A172 (cell line): ENCODE measurements around the gene ATP5F1D. TPM values are rescaled to one million over a fixed set of nuclear protein-coding genes. Genes with fewer than 3 reads are reported as not detected.

Experiments
- DNase-seq: peaks from one replicate; pipeline ENCODE4 v3.0.0-alpha.2; 2015; ENCODE audit warnings: low spot score
- total RNA-seq: library from RNA; depleted of rRNA; stranded (reverse); fragments of >200 nt; shearing (Covaris generic); gene quantifications from 2 replicates; pipeline ENCODE4 v1.2.3, GENCODE V29; 2014

The ATP5F1D gene
- total RNA-seq, 1 experiment from 2014 or later, result 78.9 TPM

GRCh38 chr19:1232652-1233072 is 8.9 kb upstream of the ATP5F1D start:
- no peak for DNase-seq

- DNase-seq, result no peak
These were observed 8.4 kb upstream of the ATP5F1D start for GRCh38 chr19:1233115-1233667.

- no peak for DNase-seq
These were observed 7.2 kb upstream of the ATP5F1D start for GRCh38 chr19:1234051-1234954.

- no peak for DNase-seq
These were observed 6.6 kb upstream of the ATP5F1D start for GRCh38 chr19:1234955-1235380.

DNA sequence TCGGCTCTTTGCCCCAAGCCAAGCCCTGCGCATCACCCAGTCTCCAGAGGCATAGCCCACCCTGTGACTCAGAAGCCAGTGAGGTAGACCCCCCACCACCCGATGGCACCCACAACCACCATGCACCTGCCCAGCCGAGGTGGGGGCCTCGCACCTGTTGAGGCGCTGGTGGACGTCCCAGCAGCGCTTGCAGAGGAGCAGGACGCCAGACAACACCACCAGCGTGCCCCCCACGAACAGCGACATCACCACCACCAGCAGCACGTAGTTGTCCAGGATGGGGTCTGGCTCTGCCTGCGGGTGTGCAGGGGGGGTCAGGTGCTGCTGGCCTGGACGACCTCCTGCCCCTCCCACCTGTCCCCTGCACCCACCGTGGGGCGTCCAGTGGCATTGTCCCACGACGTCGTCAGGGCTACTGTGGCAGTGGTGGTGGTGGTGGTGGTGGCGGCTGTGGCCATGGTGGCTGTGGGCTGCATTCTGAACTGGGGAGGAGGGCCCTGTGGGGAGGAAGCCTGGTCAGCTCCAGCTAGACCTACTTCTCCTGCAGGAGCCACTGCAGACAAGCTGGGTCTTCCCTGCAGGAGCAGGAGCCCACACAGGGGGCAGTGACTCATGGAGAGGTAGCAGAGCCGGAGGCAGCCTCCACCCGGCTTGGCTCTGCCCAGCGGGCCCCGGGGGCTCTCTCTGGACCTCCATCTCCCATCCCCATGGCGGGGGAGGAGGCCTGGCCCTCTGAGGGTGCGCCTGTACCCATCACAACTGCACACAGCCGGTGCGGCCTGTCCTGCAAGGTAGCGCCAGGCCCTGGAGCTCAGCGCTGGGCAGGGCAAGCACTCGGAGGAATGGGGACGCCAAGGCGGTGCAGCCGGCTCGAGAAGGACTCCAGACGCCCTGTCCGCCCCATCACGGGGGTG is 5.7 kb upstream of the ATP5F1D start:
- peak; percentile 54 for DNase-seq

DNA sequence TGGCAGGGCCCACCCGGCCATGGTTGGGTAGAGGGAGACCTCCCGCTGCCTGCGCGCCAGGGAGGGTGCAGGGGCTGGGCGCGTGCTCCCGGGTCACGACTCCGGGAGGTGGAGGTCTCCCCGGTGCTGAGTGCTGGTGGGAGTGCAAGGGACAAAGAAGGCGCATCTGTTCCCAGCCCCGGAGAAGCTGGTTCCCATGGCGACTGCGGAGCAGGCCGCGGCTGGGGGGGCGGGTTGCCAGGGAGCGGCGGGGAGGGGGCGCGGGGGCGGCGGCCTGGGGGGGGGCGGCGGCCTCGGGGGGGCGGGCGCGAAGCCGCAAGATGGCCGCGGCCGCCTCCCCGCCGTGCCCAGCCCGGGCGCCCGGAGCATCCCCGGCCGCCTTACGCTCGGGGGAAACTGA is 5.0 kb upstream of the ATP5F1D start:
- no peak for DNase-seq

DNA sequence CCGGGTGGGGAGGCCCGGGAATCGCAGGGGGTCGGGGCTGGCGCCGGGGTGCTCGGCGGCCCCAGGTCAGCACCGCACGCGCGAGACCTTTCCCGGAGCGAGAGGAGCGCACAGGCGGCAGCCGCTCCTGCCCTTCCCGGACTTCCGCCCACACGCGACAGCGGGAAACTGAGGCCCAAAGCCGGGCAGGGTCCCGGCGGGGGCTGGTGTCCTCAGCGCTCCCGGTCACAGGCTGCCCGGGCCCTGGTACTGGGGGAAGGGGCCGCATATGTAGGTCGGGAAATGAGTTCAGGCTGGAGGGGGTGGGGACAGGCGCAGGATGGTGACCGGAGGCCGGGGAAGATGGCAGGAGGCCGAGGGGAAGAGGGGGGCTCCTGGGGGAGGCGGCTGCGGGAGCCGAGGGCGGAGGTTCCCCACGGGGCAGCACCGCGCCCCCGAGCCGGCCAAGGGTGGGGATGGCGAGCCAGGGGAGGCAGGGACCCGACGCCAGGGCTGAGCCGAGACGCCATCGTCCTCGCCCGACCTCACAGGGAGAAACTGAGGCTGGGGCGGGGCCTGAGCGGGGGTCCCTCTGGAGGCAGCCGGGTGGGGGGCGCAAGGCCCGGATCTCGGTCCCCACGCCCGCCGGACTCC is 4.4 kb upstream of the ATP5F1D start:
- DNase-seq, result no peak

- no peak for DNase-seq
These were observed 3.7 kb upstream of the ATP5F1D start, which contains the start of gene CBARP for GRCh38 chr19:1237754-1238368. Gene CBARP, minus strand, starts transcription at chr19:1238005. Its CDS starts 1,905 bp downstream, at chr19:1236100.

DNA sequence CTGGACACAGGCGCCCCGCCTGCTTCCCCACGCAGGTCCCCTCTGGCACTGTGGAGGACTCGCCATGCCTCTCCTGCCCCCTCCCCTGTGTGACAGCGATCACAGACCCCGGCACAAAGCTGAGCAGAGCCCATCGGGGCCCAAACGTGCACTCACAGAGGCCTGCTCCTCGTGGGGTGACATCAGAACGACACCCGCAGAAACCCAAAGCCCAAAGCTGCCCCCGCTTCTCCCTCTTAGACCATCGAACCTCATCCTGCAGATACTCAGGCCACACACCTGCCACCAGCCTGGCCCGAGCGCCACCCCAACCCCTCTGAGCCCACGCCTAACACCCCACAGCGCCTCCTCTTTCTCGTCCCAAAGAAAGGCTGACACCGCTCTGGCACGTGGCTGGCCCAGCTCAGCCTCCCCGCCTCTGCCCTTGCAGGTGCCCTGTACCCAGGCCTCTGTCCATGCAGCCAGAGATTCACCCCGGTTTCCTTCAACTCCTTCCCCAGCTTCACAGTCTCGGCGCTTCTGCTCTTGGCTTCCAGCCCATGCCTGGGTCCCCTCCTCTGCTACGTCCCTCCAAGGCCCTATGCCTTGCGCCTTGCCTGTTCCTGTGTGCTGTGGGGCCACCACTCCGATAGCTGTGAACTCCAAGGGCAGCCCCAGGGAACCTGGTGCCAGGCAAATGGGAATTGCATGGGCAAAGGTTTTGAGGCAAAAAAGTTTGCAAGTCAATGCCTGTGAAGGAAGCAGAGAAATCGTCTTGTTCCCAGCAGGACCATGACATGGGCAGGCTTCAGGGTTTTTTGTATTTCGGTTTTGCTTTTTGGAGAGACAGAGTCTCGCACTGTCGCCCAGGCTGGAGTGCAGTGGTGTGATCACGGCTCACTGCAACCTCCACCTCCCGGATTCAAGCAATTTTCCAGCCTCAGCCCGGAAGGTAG is 2.9 kb upstream of the ATP5F1D start:
- no peak for DNase-seq

- no peak for DNase-seq
These were observed 2.1 kb upstream of the ATP5F1D start for GRCh38 chr19:1239420-1239795.

DNA sequence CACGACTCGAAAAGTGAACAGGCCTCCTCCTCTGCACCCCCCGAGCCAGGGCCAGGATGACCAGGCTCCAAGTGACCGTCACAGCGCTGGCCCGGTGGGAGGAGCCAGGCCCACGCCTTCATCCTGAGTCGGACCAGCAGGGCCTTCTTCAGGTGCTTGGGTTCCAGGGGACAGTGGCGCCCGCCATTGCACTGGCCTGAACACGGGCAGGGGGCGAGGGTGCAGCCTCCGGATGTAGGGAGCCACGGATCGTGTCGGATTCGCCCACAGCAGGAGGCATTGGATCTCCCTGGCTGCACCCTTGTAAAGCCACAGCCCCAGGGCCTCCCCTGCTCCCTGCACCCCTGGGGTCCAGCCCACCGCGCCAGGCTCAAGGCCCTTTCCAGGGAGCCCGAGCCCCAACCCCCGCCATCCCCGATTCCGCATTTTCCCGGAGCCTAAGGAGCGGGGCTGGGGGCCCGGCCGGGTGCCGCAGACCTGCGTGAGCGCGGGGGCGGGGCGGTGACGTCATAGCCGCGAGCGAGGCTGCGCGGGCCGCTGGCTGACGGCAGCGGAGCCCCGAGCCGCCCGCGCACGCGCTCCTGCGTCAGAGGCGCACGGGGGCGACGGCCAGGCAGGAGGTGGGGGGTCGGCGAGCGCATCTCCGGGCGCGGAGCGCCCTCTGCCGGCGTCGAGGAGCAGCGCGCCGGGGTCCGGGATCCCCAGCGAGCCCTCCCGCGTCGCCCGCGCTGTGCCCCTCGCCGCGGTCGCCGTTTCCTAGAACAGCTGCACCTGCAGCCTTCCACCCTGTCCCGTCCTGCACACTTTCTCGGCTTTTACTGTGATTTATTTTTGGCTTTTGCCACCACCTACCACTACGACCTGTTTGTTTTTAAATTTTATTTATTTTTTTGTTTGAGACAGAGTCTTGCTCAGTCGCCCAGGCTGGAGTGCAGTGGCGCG is 1.5 kb upstream of the ATP5F1D start:
- DNase-seq, result peak; percentile 70

DNA sequence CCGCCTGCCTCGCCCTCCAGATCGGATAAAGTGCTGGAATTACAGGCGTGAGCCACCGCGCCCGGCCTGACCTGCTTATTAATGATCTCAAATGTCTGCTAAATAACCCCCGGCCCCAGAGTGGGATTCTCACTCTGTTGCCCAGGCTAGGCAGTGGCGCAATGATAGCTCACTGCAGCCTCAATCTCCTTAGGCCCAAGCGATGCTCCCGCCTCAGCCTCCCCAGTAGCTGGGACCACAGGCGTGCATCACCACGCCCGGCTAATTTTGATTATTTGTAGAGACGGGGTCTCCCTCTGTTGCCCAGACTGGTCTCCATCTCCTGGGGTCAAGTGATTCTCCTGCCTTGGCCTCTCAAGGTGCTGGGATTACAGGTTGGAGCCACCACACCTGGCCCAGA is 626 bp upstream of the ATP5F1D start:
- DNase-seq, result no peak

DNA sequence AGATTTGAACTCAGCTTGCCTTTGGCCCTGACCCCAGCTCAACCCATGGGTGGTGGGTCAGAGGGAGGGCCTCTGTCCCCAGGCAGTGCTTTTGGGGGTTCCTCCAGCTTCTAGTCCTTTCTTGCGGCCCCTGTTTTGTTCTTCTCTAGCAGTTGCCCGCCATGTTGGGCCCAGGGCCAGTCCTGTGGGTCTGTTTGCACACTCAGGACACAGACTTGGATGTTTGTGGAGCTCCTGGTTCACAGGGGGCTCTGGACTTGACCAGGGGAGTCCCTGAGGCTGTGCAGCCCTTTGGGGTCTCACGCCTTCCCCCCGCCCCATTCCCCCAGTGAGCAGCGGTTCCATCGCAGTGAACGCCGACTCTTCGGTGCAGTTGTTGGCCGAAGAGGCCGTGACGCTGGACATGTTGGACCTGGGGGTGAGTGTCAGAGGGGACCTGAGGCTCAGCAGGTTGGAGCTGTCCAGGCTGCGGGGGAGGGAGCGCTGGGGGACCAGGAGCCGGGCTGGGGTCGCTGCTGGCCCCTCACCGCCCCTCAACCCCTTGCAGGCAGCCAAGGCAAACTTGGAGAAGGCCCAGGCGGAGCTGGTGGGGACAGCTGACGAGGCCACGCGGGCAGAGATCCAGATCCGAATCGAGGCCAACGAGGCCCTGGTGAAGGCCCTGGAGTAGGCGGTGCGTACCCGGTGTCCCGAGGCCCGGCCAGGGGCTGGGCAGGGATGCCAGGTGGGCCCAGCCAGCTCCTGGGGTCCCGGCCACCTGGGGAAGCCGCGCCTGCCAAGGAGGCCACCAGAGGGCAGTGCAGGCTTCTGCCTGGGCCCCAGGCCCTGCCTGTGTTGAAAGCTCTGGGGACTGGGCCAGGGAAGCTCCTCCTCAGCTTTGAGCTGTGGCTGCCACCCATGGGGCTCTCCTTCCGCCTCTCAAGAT is 2.5 kb downstream of the ATP5F1D start:
- DNase-seq, result peak; percentile 79

GRCh38 chr19:1244693-1245451 is 3.3 kb downstream of the ATP5F1D start:
- no peak for DNase-seq

DNA sequence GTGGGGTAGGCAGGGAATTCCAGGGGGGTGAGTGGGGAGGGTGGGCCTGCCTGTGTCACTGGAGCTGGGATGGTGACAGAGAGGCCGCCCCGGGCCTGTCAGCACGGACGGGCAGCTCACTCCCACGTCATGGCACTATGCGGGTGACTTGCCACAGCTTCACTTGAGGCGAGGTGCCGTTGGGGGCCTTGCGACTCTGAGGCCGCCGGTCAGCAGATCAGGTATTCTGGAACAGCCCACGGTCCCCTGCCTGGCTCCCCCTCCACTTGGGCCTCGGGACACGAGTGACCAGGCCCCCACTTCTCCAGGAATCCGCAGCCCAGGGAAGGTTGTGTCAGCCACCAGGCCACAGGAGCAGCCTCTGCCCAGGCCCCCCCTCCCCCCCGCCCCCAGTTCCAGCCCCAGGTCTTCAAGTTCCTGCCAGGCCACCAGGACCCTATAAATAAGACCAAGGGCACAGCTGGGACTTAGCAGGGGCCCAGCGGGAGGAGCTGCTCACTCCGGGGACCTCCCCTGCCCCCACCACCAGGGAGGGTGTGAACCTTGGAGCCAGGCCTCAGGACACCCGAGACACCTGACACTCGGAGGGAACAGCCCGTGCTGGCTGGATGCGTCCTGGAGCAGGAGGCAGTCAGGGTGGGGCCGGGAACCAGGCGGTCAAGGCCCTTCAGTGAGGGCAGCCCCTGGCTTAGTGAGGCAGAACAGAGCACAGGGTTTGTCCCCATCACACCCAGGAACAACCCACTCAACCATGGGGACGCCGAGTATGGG is 4.1 kb downstream of the ATP5F1D start:
- DNase-seq, result no peak
